ENCODE measurements around the gene HMBS.
"Not testable (repeated sequence)": the region's sequence is repeated elsewhere in the genome, so short reads cannot be mapped to it uniquely, and the experiment has no call there.

HMBS gene

GRCh38 chr11:119056421-119056999 lies 28.2 kb upstream of the HMBS start:
- Histone ChIP-seq H3K4me3 (ENCODE audit: insufficient read length, low read depth) (peak overlapping the region; percentile 83), H3K9ac (ENCODE audit: insufficient read length, low read depth) (peak overlapping the region; percentile 83), H3K27me3 (ENCODE audit: insufficient read depth, insufficient read length) (no peaks in the 10 kb centered on the region), H3K4me1 (ENCODE audit: insufficient read depth, insufficient read length) (peaks cover 6% of the 10 kb centered on the region), H3K9me3 (ENCODE audit: insufficient read depth, low read length) (no peaks in the 10 kb centered on the region), H3K36me3 (ENCODE audit: insufficient read depth, insufficient read length, low read length) (peaks cover 45% of the 10 kb centered on the region)
- TF ChIP-seq ZNF274 (IDR thresholded peaks at IDR 0.05; ENCODE audit: low read depth, low read length) (no peak), SUZ12 (IDR thresholded peaks at IDR 0.05; ENCODE audit: extremely low read depth, insufficient read depth, insufficient read length) (no peak), YY1 (IDR thresholded peaks at IDR 0.05; ENCODE audit: insufficient read depth, insufficient read length) (no peak)
- no peak for DNase-seq (ENCODE audit: low read depth, low spot score)

GRCh38 chr11:119057000-119057769 lies 27.5 kb upstream of the HMBS start, which contains the start of gene HYOU1:
Gene HYOU1, minus strand, starts transcription at chr11:119057205. Its CDS starts 1,045 bp downstream, at chr11:119056160.
- Histone ChIP-seq H3K4me1 (ENCODE audit: insufficient read depth, insufficient read length) (peaks cover 6% of the 10 kb centered on the region), H3K27me3 (ENCODE audit: insufficient read depth, insufficient read length) (no peaks in the 10 kb centered on the region), H3K9ac (ENCODE audit: insufficient read length, low read depth) (peak within 1 kb of the TSS; percentile 83), H3K4me3 (ENCODE audit: insufficient read length, low read depth) (peak within 1 kb of the TSS; percentile 83), H3K36me3 (ENCODE audit: insufficient read depth, insufficient read length, low read length) (peaks cover 39% of the 10 kb centered on the region), H3K9me3 (ENCODE audit: insufficient read depth, low read length) (no peaks in the 10 kb centered on the region)
- DNase-seq (ENCODE audit: low read depth, low spot score): peak; percentile 95
- TF ChIP-seq YY1 (IDR thresholded peaks at IDR 0.05; ENCODE audit: insufficient read depth, insufficient read length): no peak
- TF ChIP-seq SUZ12 (IDR thresholded peaks at IDR 0.05; ENCODE audit: extremely low read depth, insufficient read depth, insufficient read length): no peak
- TF ChIP-seq ZNF274 (IDR thresholded peaks at IDR 0.05; ENCODE audit: low read depth, low read length): no peak

- H3K36me3 ChIP-seq (ENCODE audit: insufficient read depth, insufficient read length, low read length): peaks cover 19% of the 10 kb centered on the region
- not testable (repeated sequence) for H3K9ac ChIP-seq (ENCODE audit: insufficient read length, low read depth); H3K9me3 ChIP-seq (ENCODE audit: insufficient read depth, low read length); H3K27me3 ChIP-seq (ENCODE audit: insufficient read depth, insufficient read length); DNase-seq (ENCODE audit: low read depth, low spot score); H3K4me3 ChIP-seq (ENCODE audit: insufficient read length, low read depth); H3K4me1 ChIP-seq (ENCODE audit: insufficient read depth, insufficient read length)
Measured at GRCh38 chr11:119059128-119059527, 25.6 kb upstream of the HMBS start.

- no peak for TF ChIP-seq ZNF274 (IDR thresholded peaks at IDR 0.05; ENCODE audit: low read depth, low read length)
- no peak for TF ChIP-seq YY1 (IDR thresholded peaks at IDR 0.05; ENCODE audit: insufficient read depth, insufficient read length)
- TF ChIP-seq SUZ12 (IDR thresholded peaks at IDR 0.05; ENCODE audit: extremely low read depth, insufficient read depth, insufficient read length): no peak
- H3K4me1 ChIP-seq (ENCODE audit: insufficient read depth, insufficient read length): no peaks in the 10 kb centered on the region
- H3K27me3 ChIP-seq (ENCODE audit: insufficient read depth, insufficient read length): no peaks in the 10 kb centered on the region
- H3K9ac ChIP-seq (ENCODE audit: insufficient read length, low read depth): no peak overlapping the region
- no peaks in the 10 kb centered on the region for H3K9me3 ChIP-seq (ENCODE audit: insufficient read depth, low read length)
- no peaks in the 10 kb centered on the region for H3K36me3 ChIP-seq (ENCODE audit: insufficient read depth, insufficient read length, low read length)
- no peak overlapping the region for H3K4me3 ChIP-seq (ENCODE audit: insufficient read length, low read depth)
- DNase-seq (ENCODE audit: low read depth, low spot score): no peak
Measured at GRCh38 chr11:119061256-119061655, 23.4 kb upstream of the HMBS start.

- Histone ChIP-seq H3K36me3 (ENCODE audit: insufficient read depth, insufficient read length, low read length) (no peaks in the 10 kb centered on the region), H3K4me1 (ENCODE audit: insufficient read depth, insufficient read length) (no peaks in the 10 kb centered on the region), H3K9me3 (ENCODE audit: insufficient read depth, low read length) (no peaks in the 10 kb centered on the region), H3K27me3 (ENCODE audit: insufficient read depth, insufficient read length) (no peaks in the 10 kb centered on the region), H3K9ac (ENCODE audit: insufficient read length, low read depth) (no peak overlapping the region), H3K4me3 (ENCODE audit: insufficient read length, low read depth) (no peak overlapping the region)
- DNase-seq (ENCODE audit: low read depth, low spot score): no peak
- TF ChIP-seq YY1 (IDR thresholded peaks at IDR 0.05; ENCODE audit: insufficient read depth, insufficient read length) (no peak), ZNF274 (IDR thresholded peaks at IDR 0.05; ENCODE audit: low read depth, low read length) (no peak), SUZ12 (IDR thresholded peaks at IDR 0.05; ENCODE audit: extremely low read depth, insufficient read depth, insufficient read length) (no peak)
Measured at GRCh38 chr11:119062779-119063178, 21.9 kb upstream of the HMBS start.

GRCh38 chr11:119065369-119065768 lies 19.3 kb upstream of the HMBS start:
- Histone ChIP-seq H3K27me3 (ENCODE audit: insufficient read depth, insufficient read length) (no peaks in the 10 kb centered on the region), H3K4me3 (ENCODE audit: insufficient read length, low read depth) (no peak overlapping the region), H3K4me1 (ENCODE audit: insufficient read depth, insufficient read length) (no peaks in the 10 kb centered on the region), H3K9ac (ENCODE audit: insufficient read length, low read depth) (no peak overlapping the region), H3K9me3 (ENCODE audit: insufficient read depth, low read length) (no peaks in the 10 kb centered on the region), H3K36me3 (ENCODE audit: insufficient read depth, insufficient read length, low read length) (peaks cover 12% of the 10 kb centered on the region)
- TF ChIP-seq SUZ12 (IDR thresholded peaks at IDR 0.05; ENCODE audit: extremely low read depth, insufficient read depth, insufficient read length) (no peak), ZNF274 (IDR thresholded peaks at IDR 0.05; ENCODE audit: low read depth, low read length) (no peak), YY1 (IDR thresholded peaks at IDR 0.05; ENCODE audit: insufficient read depth, insufficient read length) (no peak)
- DNase-seq (ENCODE audit: low read depth, low spot score): no peak

GRCh38 chr11:119067371-119068222 lies 17.1 kb upstream of the HMBS start, which contains the start of gene VPS11:
Gene VPS11, plus strand, starts transcription at chr11:119067818. Its CDS starts 6 bp downstream, at chr11:119067824.
- Histone ChIP-seq H3K4me3 (ENCODE audit: insufficient read length, low read depth) (peak within 1 kb of the TSS; percentile 86), H3K9ac (ENCODE audit: insufficient read length, low read depth) (peak within 1 kb of the TSS; percentile 83), H3K36me3 (ENCODE audit: insufficient read depth, insufficient read length, low read length) (peaks cover 25% of the 10 kb centered on the region), H3K4me1 (ENCODE audit: insufficient read depth, insufficient read length) (no peaks in the 10 kb centered on the region), H3K9me3 (ENCODE audit: insufficient read depth, low read length) (no peaks in the 10 kb centered on the region), H3K27me3 (ENCODE audit: insufficient read depth, insufficient read length) (no peaks in the 10 kb centered on the region)
- TF ChIP-seq SUZ12 (IDR thresholded peaks at IDR 0.05; ENCODE audit: extremely low read depth, insufficient read depth, insufficient read length) (no peak), YY1 (IDR thresholded peaks at IDR 0.05; ENCODE audit: insufficient read depth, insufficient read length) (peak; percentile 84), ZNF274 (IDR thresholded peaks at IDR 0.05; ENCODE audit: low read depth, low read length) (no peak)
- DNase-seq (ENCODE audit: low read depth, low spot score): peak; percentile 85
